Stimulated activated CD4-positive, alpha-beta T cell treated with anti-CD3 and anti-CD28 coated beads, TNF-alpha, amount 100 ng/mL, for 4 hours (primary cell): ENCODE results near the gene FTH1.
"Not testable (repeated sequence)": the region's sequence is repeated elsewhere in the genome, so short reads cannot be mapped to it uniquely, and the experiment has no call there.

Experiments
- DNase-seq, 3 experiments: peaks; one replicate each; pipeline ENCODE4 v3.0.0-alpha.2; 2020; ENCODE audit warnings: low read depth in 3 of 3

Gene FTH1

DNA sequence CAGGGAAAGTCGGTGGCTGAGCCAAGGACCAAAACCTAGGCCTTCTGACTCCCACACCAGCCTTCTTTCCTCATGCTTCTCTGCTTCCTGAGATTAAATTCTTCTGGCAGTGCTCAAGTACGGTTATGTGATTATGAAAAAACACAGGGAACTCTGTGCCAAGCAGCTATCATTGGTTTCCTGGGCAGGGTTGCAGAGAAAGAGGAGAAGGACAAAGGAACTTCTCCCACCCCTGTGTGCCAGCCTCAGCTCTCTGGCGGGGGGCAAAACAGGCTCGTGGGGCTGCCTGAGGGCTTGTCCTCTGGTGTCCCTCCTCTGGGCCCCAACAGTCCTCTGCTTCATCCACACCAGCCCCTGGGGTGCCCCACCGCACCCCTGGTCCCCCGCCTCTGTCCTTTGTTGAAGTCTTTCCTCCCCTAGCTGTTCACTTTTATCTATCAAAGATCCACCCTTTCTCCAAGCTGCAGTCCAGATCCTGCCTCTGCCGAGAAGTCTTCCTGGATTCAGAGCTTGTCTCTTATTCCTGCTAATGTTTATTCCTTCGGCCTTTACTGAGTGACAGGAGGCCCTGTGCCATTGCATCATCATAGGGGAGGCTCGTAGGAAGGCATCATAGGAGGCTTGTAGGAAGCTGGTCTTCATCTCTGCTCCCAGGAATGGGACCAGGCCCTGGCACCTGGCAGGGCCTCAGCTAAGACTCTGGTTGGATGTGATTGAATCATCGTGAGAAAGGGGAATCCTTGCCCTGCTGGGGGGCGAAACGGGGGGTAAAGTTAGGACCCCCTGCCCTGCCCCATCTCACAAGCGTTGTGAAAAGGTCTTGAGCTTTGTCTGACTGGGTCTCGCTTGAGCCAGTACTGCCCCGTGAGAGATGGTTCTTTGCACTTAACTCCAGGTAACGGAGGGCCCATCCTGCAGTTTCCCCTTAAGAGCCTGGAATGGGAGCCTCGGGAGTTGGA lies 11.5 kb upstream of the FTH1 start:
- no peak for DNase-seq

DNA sequence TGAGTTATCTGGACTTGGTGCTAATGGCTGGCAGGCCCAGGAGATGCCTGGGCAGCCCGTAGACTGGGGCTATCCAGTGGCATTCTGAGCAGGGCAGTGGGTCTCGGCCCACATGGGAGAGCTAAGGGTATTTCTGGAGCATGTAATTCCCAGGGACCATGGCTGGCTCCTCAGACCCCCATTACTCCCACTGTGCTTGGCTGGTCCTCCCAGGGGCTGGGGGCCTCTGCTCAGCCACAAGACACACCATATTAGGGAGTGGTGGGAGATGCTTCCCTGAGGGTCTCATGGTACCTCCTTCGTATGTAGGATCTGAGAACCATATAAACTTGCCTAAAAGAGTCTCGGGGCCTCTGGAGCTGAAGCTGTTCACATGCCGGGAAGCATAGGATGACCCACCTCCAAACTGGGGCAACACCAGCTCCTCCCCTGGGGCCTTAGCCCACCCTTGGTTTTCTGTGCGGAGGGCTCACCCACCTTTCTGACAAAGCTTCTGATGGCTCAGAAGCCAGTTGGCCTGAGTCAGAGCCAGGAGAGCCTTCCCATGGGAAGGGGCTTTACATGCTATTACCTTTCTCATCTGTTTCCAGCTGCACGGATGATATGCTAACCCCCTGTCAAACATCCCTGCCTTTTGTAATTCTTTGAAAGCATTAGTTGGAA lies 9.5 kb upstream of the FTH1 start:
- no peak for DNase-seq

DNA sequence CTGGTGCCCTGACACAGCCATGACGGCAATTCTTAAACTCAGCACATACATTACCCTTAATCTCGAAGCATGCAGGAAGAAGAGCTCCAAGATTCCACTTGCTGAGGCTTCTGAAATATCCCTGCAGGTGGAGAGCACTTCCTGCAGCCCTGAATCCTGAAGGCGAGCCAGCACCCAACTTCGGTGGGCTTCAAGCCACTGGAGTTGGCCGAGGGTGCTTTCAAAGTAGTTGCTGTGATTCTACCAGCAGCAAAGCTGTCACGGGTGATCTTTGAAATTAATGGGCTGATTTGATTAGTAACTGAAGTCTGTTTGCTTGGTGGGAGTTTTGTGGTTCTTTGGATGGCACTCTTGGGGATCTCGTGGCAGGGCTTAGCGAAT lies 9.0 kb upstream of the FTH1 start:
- DNase-seq = no peak

DNA sequence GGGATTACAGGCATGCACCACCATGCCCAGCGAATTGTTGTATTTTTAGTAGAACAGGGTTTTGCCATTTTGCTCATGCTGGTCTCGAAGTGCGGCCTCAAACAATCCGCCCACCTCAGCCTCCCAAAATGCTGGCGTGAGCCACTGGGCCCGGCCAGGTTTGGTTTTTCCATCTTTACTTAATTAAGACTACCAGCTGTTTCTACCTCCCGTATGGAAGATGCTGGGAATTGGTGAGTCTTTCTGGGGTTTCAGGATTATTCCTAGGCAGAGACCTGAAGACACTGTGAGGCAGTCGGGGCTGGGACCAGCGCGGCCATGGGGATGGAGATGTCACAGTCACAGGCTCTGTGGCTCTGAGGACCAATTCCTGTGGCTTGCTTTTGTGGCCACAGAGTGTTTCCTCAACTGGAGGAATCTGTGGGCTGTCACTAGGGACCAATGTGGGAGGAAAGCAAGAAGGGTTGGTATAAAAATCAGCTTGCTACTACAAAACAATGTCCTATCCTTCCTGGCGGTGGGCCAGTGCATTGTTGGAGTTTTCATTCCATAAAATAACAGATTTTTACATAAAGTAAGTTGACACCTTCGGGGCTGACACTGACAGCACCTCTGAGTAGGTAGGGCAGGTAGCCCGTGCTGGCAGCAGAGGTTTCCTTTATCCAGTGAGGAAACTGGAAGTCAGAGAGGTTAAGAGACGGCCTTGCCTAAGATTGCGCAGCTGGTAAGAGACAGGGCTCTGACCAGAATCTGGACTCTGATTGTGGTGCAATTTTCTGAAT lies 8.4 kb upstream of the FTH1 start:
- no peak for DNase-seq

DNA sequence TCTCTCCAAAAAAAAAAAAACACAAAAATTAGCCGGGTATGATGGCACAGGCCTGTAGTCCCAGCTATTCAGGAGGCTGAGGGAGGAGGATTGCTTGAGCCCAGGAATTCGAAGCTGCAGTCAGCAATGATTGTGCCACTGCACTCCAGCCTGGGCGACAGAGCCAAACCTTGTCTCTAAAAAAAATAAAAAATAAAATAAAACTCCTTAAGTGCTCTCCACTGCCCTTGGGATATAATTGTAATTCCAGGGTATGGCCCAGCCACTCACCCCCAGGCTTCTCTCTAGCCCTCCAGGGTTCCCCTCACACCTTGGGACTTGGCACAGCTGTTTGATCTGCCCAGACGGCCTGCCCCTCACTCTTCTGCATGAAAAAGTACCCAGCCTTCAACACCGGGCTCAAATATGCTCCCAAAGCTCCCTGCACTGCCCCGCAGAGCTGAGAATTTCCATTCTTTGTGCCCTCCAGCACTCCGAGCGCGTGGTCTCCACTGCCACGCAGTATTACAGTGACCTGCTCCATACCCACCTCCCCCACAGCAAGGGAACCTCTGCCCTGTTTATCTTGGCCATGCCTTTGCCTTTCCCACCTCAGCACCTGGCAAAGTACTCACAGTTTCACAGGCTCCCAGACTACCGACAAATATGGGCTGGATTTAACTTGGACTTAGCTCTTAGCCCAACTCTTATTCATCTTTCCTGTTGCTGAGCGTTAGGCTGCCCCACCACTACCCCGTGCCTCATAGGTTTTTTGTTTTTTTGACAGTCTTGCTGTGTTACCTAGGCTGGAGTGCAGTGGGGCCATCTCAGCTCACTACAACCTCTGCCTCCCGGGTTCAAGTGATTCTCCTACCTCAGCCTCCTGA lies 7.6 kb upstream of the FTH1 start:
- no peak for DNase-seq

DNA sequence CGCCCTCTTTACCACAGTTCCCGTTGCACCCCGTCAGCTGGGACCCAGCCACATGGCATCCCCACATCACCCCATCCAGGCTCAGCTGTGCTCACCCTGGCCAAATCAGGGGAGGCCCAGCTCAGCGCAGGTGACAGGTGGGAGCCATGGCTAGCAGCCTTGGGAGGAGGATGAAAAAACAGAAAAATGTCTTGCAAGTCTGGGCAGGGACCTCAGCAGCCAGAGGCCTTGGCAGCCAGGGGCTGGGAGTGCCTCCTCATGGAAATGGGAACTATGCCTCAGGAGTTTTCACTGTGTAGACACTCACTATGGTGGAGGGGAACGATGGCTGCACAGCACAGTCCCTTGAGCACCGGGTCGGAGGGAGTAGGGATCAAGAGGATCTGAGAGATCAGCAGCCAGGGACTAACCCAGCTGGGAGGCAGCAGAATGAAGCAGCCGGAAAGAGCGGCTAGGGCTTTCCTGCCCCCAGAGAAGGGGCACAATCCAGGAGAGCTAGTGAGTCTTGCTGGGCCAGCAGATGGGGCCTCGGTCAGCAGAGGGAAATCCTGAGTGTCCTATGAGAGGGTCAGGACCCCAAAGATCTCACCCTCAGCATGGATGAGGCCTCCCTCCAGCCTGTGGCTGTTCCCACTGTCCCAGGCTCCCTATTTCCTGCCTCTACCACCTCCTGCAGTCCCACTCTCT lies 6.2 kb upstream of the FTH1 start:
- DNase-seq = no peak

DNA sequence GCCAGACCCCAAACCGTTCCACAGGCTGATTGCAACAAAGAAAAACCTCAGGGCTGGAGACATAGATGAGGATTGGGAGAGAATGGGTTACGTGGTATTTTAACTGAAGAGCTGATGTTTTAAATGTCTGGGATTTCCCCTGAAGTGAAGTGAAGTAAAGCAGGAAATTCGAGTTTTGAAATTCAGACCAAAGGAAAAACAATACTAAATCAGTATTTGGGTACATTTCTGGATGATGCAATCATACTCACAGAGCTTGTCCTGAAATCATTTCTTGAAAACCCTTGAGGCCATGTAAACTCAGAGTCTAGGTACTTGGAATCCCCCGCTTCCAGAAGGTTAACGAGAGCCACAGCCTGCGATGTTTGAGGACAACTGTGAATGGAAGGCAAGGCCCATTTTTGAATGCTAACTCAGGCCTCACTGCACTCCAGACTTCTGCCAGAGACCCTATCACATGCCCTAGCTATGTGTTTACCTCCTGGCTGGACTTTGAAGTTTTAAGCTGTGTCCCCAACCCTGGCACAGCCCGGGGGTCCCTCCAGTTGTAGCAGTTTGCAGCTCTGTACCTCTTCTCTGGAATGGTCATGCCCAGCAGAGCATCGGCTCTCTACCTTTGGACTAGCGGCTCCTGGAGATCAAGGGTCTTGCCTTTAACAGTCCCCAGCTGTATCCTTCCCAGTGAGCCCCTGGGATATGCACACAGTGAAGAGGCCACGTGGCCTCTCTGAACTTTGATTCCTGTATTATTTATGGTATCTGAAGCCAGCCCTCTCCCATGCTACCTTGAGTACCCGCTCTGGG lies 5.4 kb upstream of the FTH1 start:
- no peak for DNase-seq

DNA sequence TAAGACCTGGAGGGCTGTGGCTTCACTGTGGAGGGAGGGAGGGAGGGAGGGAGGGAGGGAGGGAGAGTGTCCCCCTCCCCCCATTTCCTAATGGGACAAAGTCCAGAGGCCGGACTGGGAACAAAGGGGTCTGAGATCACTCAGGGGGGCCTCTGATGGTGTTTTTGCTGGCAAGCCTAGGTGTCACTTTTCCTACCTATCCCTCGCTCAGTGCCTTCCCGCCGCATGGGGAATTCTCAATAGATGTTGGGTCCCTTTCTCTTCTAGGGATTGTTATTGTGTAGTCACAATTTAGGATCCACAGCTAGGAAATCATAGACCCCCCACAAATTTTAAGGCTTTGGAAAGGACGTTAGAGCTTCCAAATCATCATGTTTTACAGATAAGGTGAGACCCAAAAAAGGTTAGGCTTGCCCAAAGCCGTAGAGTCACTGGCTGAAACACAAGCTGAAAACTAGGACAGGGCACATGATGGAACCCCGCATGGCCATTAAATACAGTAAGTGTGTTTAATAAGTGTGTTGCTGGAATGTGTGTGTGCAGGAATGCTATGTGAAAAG lies 4.8 kb upstream of the FTH1 start:
- no peak for DNase-seq

DNA sequence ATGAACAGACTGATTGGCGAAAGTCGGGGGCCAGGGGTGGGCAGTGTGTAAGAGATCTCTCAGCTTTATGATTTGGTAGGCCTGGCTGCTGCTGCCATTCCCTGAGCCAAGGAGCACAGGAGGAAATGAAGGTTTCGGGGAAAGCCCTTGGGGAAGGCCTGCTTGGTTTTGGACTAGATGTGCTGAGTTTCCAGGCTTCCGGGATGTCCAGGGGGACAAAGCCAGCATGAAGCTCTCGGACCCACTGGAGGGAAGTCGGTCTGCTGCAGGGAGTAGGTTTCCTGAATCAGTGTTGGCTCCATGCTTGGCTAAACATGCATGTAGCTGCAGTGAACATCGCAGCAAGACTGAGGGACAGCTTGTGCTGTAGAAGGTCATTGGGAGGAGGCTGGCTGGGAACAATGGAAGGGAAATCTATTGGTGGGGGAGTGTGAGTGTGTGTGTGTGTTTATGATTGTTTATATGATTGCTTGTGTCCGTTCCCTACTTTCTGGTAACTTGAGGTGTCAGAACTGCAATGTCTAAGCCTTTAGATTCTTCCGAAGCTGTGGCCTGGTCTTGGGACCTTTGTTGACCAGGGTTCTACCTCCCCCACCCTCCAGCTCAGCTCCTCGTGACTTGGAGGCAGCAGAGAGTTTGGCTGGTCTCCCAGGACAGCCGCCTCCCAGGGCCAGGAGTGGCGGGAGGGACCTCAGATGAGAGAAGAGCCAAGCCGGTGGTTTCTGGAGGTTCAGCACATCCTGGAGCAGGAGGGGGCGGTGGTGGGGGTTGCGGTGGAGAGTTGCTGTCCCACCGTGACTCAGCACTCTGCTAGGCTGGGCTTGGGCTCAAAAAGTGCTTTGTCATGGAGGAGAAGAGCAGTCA lies 4.0 kb upstream of the FTH1 start:
- DNase-seq = peak in 1 of 3 experiments; percentile 20

DNA sequence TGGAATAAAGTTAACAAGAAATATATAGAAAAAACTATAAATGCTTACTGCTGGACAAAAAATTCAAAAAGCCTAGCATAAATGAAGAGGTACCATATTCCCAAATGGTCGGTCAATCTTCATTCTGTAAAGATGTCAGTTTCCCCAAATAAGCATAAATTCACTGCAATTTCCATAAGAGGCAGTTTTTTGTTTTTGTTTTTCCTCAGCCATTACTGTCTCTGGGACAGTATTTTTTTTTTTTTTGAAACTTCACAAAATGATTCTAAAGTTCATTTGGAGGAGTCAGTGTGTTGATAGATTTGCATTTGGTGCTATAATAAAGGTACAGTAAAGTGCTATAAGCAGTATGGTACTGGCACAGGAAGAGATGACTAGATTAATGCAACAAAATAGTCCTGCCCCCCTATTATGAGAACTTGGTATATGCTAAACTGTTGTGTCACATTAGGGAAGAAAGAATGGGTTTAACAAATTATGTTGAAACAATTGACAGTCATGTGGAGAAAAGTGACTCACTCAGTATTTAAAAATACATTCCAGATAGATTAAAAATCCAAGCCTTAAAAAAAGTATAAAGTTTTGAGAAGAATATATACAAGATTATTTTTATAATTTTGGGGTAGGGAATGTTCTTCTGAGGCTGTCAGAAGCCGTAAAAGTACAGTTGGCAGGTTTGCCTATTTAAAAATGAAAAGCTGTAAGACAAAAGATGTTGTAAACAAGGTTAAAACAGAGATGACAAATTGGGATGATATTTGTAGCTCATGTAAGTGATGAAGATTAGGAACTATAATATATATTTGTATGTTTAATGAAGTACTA lies 2.6 kb upstream of the FTH1 start:
- DNase-seq = no peak

DNA sequence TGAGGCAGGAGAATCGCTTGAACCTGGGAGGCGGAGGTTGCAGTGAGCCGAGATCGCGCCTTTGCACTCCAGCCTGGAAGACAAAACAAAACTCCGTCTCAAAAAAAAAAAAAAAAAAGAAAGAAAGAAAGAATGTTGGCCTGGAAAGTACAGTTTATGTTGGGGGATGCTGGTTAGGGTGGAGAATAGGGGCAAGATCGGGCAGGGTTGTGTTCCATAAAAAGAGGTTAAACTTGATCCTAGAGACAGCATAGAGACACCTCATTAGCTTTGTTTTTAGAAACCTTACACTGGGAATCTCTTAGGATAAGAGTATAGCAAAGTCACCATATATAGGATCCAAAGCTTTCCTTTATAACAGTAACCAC lies 1.9 kb upstream of the FTH1 start:
- DNase-seq = no peak

DNA sequence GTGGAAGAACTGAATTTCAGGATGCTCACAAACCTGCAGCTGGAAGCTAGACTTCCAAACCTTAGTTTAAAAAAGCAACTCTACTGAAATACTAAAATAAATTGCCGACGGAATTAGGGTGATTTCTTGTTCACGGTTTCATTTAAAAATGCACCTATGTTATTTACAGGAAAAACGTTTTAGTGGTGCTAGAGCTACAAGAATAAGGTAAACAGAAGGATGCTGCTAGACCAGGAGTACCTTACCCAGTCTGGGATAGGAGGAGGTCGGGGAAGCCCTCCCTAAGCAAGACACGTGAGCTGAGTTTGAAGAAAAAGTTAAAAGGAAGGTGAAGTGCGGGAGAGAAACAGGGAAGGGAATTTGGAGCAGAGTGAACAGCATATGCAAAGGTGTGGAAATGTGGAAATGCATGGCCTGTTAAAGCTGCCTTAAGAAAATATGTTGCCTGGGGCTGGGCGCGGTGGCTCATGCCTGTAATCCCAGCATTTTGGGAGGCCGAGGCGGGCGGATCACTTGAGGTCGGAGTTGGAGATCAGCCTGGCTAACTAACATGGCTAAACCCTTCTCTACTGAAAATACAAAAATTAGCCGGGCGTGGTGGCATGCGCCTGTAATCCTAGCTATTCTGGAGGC lies 1.4 kb upstream of the FTH1 start:
- no peak for DNase-seq

DNA sequence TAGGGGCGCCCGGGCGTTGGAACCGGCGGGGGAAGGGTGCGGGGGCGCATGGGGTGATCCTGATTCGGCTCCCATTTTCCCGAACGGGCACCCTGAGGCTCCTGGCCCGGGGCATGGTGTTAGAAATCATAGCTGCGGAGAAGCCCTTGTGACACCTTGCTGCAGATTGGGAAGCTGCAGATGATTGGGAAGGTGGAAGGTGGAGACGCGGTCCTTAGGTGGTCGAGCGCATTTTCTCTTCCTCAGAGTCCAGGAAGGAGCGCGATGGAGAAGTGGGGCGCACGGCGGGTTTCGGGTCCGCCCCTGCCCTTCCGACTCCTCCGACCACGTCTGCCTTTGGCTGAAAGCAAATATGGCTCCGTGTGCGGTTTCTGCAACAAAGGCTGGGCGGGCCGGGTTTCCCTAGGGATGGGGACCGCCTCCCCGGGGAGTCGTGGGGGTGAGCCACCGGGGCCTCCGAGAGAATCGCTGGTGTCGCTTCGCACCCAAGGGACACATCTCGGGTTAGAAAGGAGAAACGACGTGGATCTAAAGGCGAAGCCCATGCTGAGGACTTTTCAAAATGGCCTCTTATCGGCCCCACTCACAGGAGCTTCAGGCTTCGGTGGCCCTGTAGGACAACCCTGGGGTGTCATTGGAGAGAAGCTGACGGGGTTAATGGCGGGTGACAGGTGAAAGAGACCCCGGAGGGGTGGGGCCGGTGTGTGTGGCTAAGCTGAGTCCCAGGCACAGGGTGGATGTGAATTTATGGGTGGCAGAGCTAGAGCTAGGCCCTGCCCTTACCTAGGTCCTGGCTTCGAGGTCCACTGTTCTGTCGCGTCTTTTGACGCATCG lies 707 bp upstream of the FTH1 start:
- peak in 1 of 3 experiments; percentile 15 for DNase-seq

DNA sequence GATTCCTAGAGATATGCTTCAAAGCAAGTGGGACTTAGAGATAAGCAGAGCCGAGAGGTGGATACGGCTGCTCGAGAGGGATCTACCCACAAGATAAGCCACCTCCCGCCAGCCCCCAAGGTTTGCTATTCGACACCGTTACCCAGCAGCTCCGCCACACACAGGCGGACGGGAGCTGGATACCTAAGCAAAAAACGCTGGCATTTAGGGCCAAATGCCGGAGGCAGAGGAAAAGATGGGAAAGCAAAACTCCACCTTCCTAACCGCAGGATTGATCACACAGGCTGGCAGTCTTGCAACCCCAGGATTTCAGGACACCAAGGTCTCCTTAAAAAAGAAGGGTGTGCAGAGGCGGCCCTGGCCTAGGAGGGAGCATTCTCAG lies 709 bp downstream of the FTH1 start:
- peak in 1 of 3 experiments; percentile 20 for DNase-seq

DNA sequence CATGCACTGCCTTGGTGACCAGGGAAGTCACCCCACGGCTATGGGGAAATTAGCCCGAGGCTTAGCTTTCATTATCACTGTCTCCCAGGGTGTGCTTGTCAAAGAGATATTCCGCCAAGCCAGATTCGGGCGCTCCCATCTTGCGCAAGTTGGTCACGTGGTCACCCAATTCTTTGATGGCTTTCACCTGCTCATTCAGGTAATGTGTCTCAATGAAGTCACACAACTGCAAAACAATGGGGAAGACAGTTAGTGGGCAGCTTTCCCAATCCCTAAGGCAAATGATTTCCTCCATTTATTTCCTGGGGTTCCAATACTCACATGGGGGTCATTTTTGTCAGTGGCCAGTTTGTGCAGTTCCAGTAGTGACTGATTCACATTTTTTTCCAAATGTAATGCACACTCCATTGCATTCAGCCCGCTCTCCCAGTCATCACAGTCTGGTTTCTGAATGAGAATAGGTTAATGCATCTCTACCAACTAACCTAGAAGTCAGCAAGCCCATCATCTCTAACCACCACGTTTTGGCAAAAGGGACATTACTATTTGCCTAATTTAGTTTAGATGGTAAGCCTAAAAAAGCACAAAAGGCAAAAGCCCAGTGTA lies 2.7 kb downstream of the FTH1 start:
- not testable (repeated sequence) for DNase-seq

DNA sequence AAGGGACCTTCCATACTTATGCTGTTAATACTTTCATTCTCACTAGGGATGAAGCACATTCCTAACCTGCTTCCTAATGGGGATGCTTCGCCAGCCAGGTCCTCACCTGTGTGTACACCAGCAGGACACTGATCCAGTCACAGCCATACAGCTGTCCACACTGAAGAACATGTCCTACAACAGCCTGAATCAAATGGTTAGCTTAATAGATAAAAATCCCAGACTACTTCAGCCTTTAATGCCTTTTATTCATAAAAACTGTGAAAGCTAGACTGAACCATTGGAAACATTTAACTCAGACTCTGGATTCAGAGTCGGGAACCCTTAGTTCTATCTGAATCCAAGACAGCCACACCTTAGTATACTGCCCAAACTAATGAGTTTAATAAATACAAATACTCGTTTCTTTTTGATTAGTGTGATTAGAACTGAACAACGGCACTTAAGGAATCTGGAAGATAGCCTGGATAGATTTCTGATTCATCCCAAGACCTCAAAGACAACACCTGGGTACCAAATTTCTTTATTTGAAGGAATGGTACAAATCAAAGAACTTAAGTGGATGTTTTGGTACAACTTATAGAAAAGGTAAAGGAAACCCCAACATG lies 3.3 kb downstream of the FTH1 start:
- no peak for DNase-seq
